ENCODE measurements around the gene VPS35.
"Not testable (repeated sequence)": the region's sequence is repeated elsewhere in the genome, so short reads cannot be mapped to it uniquely, and the experiment has no call there.

Gene VPS35

GRCh38 chr16:46712911-46713310 lies 23.9 kb upstream of the VPS35 start:
- no peak for DNase-seq (ENCODE audit: low read depth)

- DNase-seq (ENCODE audit: low read depth), result no peak
Measured at GRCh38 chr16:46711106-46712058, 22.4 kb upstream of the VPS35 start.

- no peak for DNase-seq (ENCODE audit: low read depth)
Measured at GRCh38 chr16:46709469-46710005, 20.6 kb upstream of the VPS35 start.

GRCh38 chr16:46706642-46707041 lies 17.7 kb upstream of the VPS35 start:
- DNase-seq (ENCODE audit: low read depth), result no peak

- DNase-seq (ENCODE audit: low read depth), result no peak
Measured at GRCh38 chr16:46702030-46702429, 13.1 kb upstream of the VPS35 start.

GRCh38 chr16:46701615-46702014 lies 12.6 kb upstream of the VPS35 start:
- DNase-seq (ENCODE audit: low read depth), result no peak

- no peak for DNase-seq (ENCODE audit: low read depth)
Measured at GRCh38 chr16:46700048-46700447, 11.1 kb upstream of the VPS35 start.

DNA sequence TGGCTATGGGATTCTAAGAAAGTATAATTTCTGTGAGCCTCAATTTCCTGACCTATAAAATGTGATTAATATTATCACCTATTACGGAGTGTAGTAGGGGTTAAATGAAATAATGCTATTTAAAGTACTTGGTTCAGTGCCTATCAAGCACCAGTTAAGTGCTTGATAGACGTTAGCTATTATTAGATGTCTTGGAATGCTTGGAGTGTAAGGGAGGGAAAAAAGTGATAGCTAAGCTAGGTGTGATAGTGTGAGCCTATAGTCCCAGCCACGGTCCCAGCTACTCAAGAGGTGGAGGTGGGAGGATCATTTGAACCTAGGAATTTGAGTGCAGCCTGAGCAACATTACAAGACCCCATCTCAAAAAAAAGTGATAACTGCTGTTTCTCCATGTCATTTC lies 8.0 kb upstream of the VPS35 start:
- DNase-seq (ENCODE audit: low read depth), result no peak

GRCh38 chr16:46695937-46696336 lies 7.0 kb upstream of the VPS35 start:
- DNase-seq (ENCODE audit: low read depth), result no peak

DNA sequence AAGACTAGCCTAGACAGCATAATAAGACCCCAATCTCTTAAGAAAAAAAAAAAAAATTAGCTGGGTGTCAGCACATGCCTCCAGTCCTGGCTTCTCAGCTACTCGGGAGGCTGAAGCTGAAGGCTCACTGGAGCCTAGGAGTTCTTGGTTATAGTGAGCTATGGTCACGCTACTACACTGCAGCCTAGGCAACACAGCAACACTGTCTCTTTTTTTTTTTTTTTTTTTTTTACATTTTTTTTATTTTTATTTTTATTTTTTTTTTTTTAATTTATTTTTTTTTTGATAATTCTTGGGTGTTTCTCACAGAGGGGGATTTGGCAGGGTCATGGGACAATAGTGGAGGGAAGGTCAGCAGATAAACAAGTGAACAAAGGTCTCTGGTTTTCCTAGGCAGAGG lies 4.6 kb upstream of the VPS35 start:
- no peak for DNase-seq (ENCODE audit: low read depth)

- DNase-seq (ENCODE audit: low read depth), result no peak
Measured at GRCh38 chr16:46691726-46692125, 2.7 kb upstream of the VPS35 start.

- DNase-seq (ENCODE audit: low read depth), result no peak
Measured at GRCh38 chr16:46690281-46691178, 1.6 kb upstream of the VPS35 start.

GRCh38 chr16:46689365-46690280 lies 645 bp upstream of the VPS35 start, which contains the start of gene ORC6:
ORC6 (plus strand) TSS chr16:46689659; CDS start chr16:46689706, 47 bp downstream.
- peak; percentile 95 for DNase-seq (ENCODE audit: low read depth)

GRCh38 chr16:46688101-46688653 lies 801 bp downstream of the VPS35 start:
- no peak for DNase-seq (ENCODE audit: low read depth)

DNA sequence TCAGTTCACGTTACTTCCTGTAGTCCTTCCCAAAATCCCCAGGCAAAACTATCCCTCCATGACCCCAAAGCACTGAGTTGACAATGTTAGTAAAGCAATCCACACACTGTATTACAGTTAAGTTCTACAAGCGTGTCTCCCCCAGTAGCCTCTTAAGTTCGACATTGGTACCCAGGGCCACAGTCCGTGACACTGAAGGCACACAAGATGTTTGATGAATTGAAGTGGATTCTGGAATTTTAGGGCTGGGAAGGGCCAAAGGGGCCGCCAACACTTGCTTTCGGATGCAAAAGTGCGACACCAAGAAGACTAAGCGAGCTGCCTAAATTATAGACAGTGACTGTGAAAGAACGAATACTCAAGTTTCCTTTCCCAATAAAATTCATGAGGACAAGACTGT lies 1.5 kb downstream of the VPS35 start:
- DNase-seq (ENCODE audit: low read depth), result no peak

DNA sequence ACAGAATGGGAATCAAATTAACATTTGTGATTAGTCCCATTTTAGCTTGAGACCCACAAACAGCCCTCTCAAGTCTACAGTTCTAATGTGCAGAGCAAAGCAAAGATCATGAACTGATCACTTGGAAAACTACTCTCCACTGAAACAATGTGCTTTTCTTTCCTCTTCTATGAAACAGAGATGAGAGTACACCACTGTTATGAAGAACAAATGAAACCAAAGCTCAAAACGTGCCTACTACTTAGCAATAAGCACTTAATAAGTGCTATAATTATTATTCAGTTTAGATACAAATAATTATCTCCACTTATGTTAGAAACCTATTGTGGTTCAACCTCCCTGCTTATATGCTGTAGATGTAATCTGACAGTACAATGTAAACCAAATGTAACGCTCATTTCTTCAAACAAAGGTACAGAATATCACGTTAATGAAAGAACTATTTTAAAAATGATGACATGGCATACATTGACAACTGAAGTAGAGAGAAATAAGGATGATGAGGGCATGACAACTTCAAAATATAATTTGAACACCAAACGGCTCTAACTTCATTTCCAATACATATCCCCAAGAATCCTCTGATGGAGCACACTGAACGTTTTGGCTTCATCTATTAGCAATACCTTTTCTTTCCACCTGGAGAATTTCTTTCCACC lies 2.0 kb downstream of the VPS35 start:
- no peak for DNase-seq (ENCODE audit: low read depth)

DNA sequence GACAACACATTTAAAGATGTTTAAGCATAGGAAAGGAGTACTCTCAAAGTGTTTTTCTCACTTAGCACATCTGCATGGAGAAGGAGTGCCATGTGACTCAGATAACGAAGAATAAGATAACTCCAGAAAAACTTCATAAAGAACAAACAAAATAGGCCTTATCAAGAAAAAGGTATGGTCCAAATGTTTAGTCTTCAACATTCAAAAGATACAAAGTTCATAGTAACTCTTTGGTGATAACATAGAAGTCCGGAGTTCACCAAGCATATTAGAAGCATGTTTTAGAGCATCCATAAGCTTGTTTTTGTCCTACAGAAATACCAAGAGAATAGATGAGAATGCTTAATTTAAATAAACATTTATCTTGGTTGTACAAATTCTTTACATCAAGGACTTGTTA lies 7.1 kb downstream of the VPS35 start:
- not testable (repeated sequence) for DNase-seq (ENCODE audit: low read depth)

DNA sequence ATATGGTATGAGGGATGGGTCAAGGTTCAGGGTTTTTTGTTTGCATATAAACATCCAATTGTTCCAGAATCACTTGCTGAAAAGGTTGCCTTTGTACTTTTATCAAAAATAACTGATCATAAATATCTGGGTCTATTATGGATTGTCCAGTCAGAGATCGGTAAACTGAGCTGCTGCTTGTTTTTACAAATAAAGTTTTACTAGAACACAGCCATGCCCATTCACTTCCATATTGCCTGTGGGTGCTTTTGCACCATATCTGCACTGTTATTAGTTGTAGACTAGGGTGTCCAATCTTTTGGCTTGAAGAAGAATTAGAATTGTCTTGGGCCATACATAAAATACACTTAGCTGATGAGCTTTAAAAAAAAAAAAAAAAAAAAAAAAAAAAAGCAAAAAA lies 11.0 kb downstream of the VPS35 start:
- not testable (repeated sequence) for DNase-seq (ENCODE audit: low read depth)

DNA sequence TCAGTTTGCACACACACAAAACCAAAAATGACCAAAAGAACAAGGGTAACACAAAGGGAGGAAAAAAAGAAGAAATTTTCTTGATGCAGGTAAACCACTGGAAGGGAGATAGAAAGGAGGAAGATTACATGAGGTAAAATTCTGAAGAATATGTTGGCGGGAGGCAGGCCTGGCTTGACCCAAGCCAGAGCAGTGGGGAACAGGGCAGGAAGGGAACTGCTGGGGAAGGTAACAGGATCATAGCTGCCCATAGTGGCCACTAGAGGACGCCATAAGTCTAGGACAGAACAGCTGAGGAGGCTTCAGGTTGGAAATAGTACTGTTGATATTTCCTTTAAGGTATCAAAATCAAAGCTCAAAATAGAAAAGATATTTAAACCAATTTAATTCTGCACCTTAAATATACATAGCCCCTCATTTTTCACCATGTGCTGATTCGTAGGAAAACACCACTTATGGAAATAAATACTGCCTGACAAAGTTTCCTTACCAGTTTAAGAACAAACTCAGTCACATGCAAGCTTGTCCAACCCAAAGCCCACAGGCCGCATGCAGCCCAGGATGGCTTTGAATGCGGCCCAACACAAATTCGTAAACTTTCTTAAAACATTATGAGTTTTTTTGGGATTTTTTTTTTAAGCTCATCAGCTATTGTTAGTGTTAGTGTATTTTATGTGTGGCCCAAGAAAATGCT lies 15.5 kb downstream of the VPS35 start:
- no peak for DNase-seq (ENCODE audit: low read depth)

DNA sequence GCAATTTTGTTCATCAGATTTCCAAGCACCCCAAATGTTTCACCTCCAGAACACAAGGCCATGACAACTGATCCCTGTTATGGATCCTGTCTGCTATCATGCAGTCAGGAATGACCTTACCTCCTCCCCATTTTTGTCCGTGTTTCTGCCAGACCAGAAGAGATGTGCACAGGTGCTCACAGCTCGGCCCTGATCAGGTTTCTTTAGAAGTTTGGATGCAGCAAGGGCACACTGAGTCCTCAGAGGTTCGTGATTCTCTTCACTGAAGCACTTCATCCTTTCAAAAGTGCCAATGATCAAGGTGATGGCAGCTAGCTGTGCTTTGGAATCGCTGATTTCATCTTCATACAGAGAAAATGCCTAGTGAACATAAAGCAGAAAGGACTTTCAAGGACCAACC lies 26.9 kb downstream of the VPS35 start:
- DNase-seq (ENCODE audit: low read depth), result no peak

Measured in stimulated activated CD8-positive, alpha-beta memory T cell treated with anti-CD3 and anti-CD28 coated beads, Interleukin-4, amount 100 ng/mL, for 24 hours (primary cell).